Stimulated activated CD8-positive, alpha-beta memory T cell treated with anti-CD3 and anti-CD28 coated beads, Interleukin-4, amount 100 ng/mL, for 4 hours (primary cell): Measurements from ENCODE around the gene SLC6A6.
"Not testable (repeated sequence)": the region's sequence is repeated elsewhere in the genome, so short reads cannot be mapped to it uniquely, and the experiment has no call there.

Experiments used
- DNase-seq, 2 donors: peaks; one replicate each; pipeline ENCODE4 v3.0.0-alpha.2; 2020; ENCODE audit warnings: low read depth in 2 of 2, low spot score in 1 of 2

SLC6A6 gene

GRCh38 chr3:14505001-14505802 lies 102.8 kb downstream of the SLC6A6 start:
- no peak for DNase-seq

GRCh38 chr3:14505803-14506500 lies 103.5 kb downstream of the SLC6A6 start:
- no peak for DNase-seq

- DNase-seq: no peak
Measured at GRCh38 chr3:14506626-14507304, 104.4 kb downstream of the SLC6A6 start.

- DNase-seq: no peak
Measured at GRCh38 chr3:14507305-14507741, 104.9 kb downstream of the SLC6A6 start.

GRCh38 chr3:14507757-14508504 lies 105.5 kb downstream of the SLC6A6 start:
- DNase-seq: no peak

GRCh38 chr3:14508505-14508819 lies 106.1 kb downstream of the SLC6A6 start:
- no peak for DNase-seq

GRCh38 chr3:14508966-14509795 lies 106.8 kb downstream of the SLC6A6 start:
- DNase-seq: peak; percentile 30 to 53

- DNase-seq: no peak
Measured at GRCh38 chr3:14509796-14510100, 107.3 kb downstream of the SLC6A6 start.

- no peak for DNase-seq
Measured at GRCh38 chr3:14510838-14511622, 108.6 kb downstream of the SLC6A6 start.

GRCh38 chr3:14511623-14512280 lies 109.3 kb downstream of the SLC6A6 start:
- DNase-seq: no peak

- DNase-seq: no peak
Measured at GRCh38 chr3:14512281-14512941, 110.0 kb downstream of the SLC6A6 start.

- DNase-seq: no peak
Measured at GRCh38 chr3:14512942-14513327, 110.5 kb downstream of the SLC6A6 start.

- no peak for DNase-seq
Measured at GRCh38 chr3:14513566-14514322, 111.3 kb downstream of the SLC6A6 start.

GRCh38 chr3:14514323-14514720 lies 111.9 kb downstream of the SLC6A6 start:
- no peak for DNase-seq

GRCh38 chr3:14515526-14515925 lies 113.1 kb downstream of the SLC6A6 start:
- not testable (repeated sequence) for DNase-seq

- DNase-seq: no peak
Measured at GRCh38 chr3:14516738-14517345, 114.4 kb downstream of the SLC6A6 start.

GRCh38 chr3:14517601-14518431 lies 115.4 kb downstream of the SLC6A6 start:
- no peak for DNase-seq
